GM21367 (cell line): ENCODE data around the gene KIAA0753.

Experiments used
- ATAC-seq: cut with Tn5 transposase; IDR thresholded peaks from one replicate; pipeline ENCODE4 v1.9.1; 2021; ENCODE audit not compliant: unreplicated experiment

The KIAA0753 gene

GRCh38 chr17:6640536-6641246 is at the start of gene KIAA0753, which contains the start of gene TXNDC17:
Gene KIAA0753 (minus strand): TSS chr17:6640711. CDS start chr17:6635103, 5,608 bp downstream.
Gene TXNDC17 (plus strand): TSS chr17:6641060. CDS start chr17:6641083, 23 bp downstream.
- ATAC-seq = peak; percentile 77

GRCh38 chr17:6688944-6689343 is 48.4 kb upstream of the KIAA0753 start:
- ATAC-seq = no peak

GRCh38 chr17:6686026-6686425 is 45.5 kb upstream of the KIAA0753 start:
- ATAC-seq = no peak

GRCh38 chr17:6684881-6685767 is 44.6 kb upstream of the KIAA0753 start:
- no peak for ATAC-seq

- no peak for ATAC-seq
Observed at GRCh38 chr17:6684460-6684783, 43.9 kb upstream of the KIAA0753 start.

- no peak for ATAC-seq
Observed at GRCh38 chr17:6683730-6684459, 43.4 kb upstream of the KIAA0753 start.

GRCh38 chr17:6683081-6683684 is 42.7 kb upstream of the KIAA0753 start:
- no peak for ATAC-seq

- ATAC-seq = no peak
Observed at GRCh38 chr17:6682339-6682738, 41.8 kb upstream of the KIAA0753 start.

- no peak for ATAC-seq
Observed at GRCh38 chr17:6681671-6682070, 41.2 kb upstream of the KIAA0753 start.

- no peak for ATAC-seq
Observed at GRCh38 chr17:6681176-6681575, 40.7 kb upstream of the KIAA0753 start.

GRCh38 chr17:6679241-6679640 is 38.7 kb upstream of the KIAA0753 start:
- ATAC-seq = no peak

- ATAC-seq = no peak
Observed at GRCh38 chr17:6677946-6678345, 37.4 kb upstream of the KIAA0753 start.

GRCh38 chr17:6677158-6677831 is 36.8 kb upstream of the KIAA0753 start:
- no peak for ATAC-seq

GRCh38 chr17:6676802-6677157 is 36.3 kb upstream of the KIAA0753 start:
- ATAC-seq = no peak

GRCh38 chr17:6675201-6675825 is 34.8 kb upstream of the KIAA0753 start:
- no peak for ATAC-seq

- no peak for ATAC-seq
Observed at GRCh38 chr17:6674586-6674985, 34.1 kb upstream of the KIAA0753 start.

- ATAC-seq = no peak
Observed at GRCh38 chr17:6671431-6671830, 30.9 kb upstream of the KIAA0753 start.

- no peak for ATAC-seq
Observed at GRCh38 chr17:6670999-6671398, 30.5 kb upstream of the KIAA0753 start.

- no peak for ATAC-seq
Observed at GRCh38 chr17:6670571-6670970, 30.1 kb upstream of the KIAA0753 start.
